22Rv1 (cell line): ENCODE results near the gene FAM151A.

Experiments used
- ZFX ChIP-seq: fragments of 450-650 bp; IDR thresholded peaks from 2 replicates; pipeline ENCODE4 v1.6.1; 2017; ENCODE audit warnings: antibody characterized with exemption, borderline replicate concordance
- TF ChIP-seq, protein P1 (sequence below): fragments of 450-650 bp; IDR thresholded peaks from 2 replicates; pipeline ENCODE4 v1.5.1; 2017; ENCODE audit warnings: mild to moderate bottlenecking

GRCh38 chr1:54610048-54610447, 13.3 kb downstream of the FAM151A start:
- TF ChIP-seq, protein P1, sequence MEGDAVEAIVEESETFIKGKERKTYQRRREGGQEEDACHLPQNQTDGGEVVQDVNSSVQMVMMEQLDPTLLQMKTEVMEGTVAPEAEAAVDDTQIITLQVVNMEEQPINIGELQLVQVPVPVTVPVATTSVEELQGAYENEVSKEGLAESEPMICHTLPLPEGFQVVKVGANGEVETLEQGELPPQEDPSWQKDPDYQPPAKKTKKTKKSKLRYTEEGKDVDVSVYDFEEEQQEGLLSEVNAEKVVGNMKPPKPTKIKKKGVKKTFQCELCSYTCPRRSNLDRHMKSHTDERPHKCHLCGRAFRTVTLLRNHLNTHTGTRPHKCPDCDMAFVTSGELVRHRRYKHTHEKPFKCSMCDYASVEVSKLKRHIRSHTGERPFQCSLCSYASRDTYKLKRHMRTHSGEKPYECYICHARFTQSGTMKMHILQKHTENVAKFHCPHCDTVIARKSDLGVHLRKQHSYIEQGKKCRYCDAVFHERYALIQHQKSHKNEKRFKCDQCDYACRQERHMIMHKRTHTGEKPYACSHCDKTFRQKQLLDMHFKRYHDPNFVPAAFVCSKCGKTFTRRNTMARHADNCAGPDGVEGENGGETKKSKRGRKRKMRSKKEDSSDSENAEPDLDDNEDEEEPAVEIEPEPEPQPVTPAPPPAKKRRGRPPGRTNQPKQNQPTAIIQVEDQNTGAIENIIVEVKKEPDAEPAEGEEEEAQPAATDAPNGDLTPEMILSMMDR, result no peak
- TF ChIP-seq ZFX, result no peak
